Small intestine (tissue), 7 donors: Measurements from ENCODE around the gene TRIB2. TPM values are rescaled to one million over a fixed set of nuclear protein-coding genes. Genes with fewer than 3 reads are reported as not detected.

ENCODE experiments used
- DNase-seq, 2 donors: peaks; one replicate each; pipeline versions ENCODE4 v3.0.0 to v3.0.0-alpha.2; 2013
- FAIRE-seq: peaks from 2 replicates; lab custom pipeline; 2012; peaks lifted over from hg19 to GRCh38; lab: Jason Lieb, UNC
- H3K27ac ChIP-seq, 3 donors: one replicate each; pipeline ENCODE4 v1.5.1; 2013; ENCODE audit warnings: low read length in 2 of 3, mild to moderate bottlenecking in 2 of 3, control low read depth in 1 of 3, inconsistent platforms in 1 of 3, low read depth in 1 of 3, moderate library complexity in 1 of 3
- H3K27me3 ChIP-seq, 3 donors: one replicate each; pipeline ENCODE4 v1.6.1; 2013; ENCODE audit warnings: low read length in 3 of 3, inconsistent platforms in 1 of 3; ENCODE audit not compliant: control insufficient read depth in 3 of 3, insufficient read depth in 3 of 3
- H3K36me3 ChIP-seq, 3 donors: one replicate each; pipeline ENCODE4 v1.6.1; 2013; ENCODE audit warnings: low read length in 3 of 3, inconsistent platforms in 1 of 3, low read depth in 1 of 3, mild to moderate bottlenecking in 1 of 3, moderate library complexity in 1 of 3; ENCODE audit not compliant: control insufficient read depth in 3 of 3, insufficient read depth in 2 of 3
- H3K4me1 ChIP-seq, 3 donors: one replicate each; pipeline ENCODE4 v1.6.1; 2013; ENCODE audit warnings: low read length in 2 of 3, inconsistent platforms in 1 of 3, low read depth in 1 of 3, mild to moderate bottlenecking in 1 of 3, moderate library complexity in 1 of 3; ENCODE audit not compliant: control insufficient read depth in 3 of 3, insufficient read depth in 2 of 3
- H3K4me3 ChIP-seq, 3 donors: one replicate each; pipeline ENCODE4 v1.5.1; 2013; ENCODE audit warnings: low read length in 3 of 3, control low read depth in 1 of 3, inconsistent platforms in 1 of 3, low read depth in 1 of 3, mild to moderate bottlenecking in 1 of 3, moderate library complexity in 1 of 3
- H3K9me3 ChIP-seq, 2 donors: one replicate each; pipeline ENCODE4 v1.6.1; 2013; ENCODE audit warnings: low read depth in 1 of 2, low read length in 1 of 2; ENCODE audit not compliant: control insufficient read depth in 2 of 2, insufficient read depth in 1 of 2
- WGBS, 3 donors: extraction: QIAGEN DNeasy Blood & Tissue Kit; methylation state at CpG; one replicate each; pipeline ENCODE4 v1.1.7; 2013; 5-methylcytosine and 5-hydroxymethylcytosine counted together
- polyA plus RNA-seq, 4 donors: library from polyadenylated mRNA; stranded (reverse) in 3 of 4; unstranded in 1 of 4; fragments of 200-250 nt in 3 of 4; fragments of 120-200 nt in 1 of 4; gene quantifications; one replicate each; pipeline versions ENCODE4 v1.2.1 to v1.2.3, GENCODE V29; 2013
- donor health status: healthy with polysubstance abuse.
- donor health status: control.
- donor health status: control.
- donor health status: Bipolar disorder and iron deficiency.
- donor health status: healthy.

The TRIB2 gene
- polyA plus RNA-seq, 4 donors, result 7.3 to 20.1 (median 13.7) TPM

- FAIRE-seq (no peak), DNase-seq (no peak)
- H3K9me3 ChIP-seq, result no peaks in the 10 kb centered on the region
- peaks cover 0 to 10% (median under 1%) of the 10 kb centered on the region in 3 donors for H3K4me1 ChIP-seq
- no peak overlapping the region for H3K4me3 ChIP-seq
- WGBS, 3 donors, result 87 to 94% (median 91%) methylated on average over 8 of the region's 8 CpGs
- H3K27ac ChIP-seq, result no peak overlapping the region
- peaks cover 0 to 23% (median 0%) of the 10 kb centered on the region in 3 donors for H3K27me3 ChIP-seq
- H3K36me3 ChIP-seq, result no peaks in the 10 kb centered on the region
Measured at GRCh38 chr2:12712881-12713280, 3.9 kb upstream of the TRIB2 start.

- WGBS, 3 donors, result 74 to 75% (median 74%) methylated on average over 10 of the region's 10 CpGs
- peak overlapping the region in 1 of 3 donors; percentile 93 for H3K27ac ChIP-seq
- H3K4me1 ChIP-seq, result peaks cover 0 to 8% (median 6%) of the 10 kb centered on the region in 3 donors
- H3K4me3 ChIP-seq, result no peak overlapping the region
- H3K36me3 ChIP-seq, result no peaks in the 10 kb centered on the region
- H3K27me3 ChIP-seq, result peaks cover 0 to 40% (median 0%) of the 10 kb centered on the region in 3 donors
- H3K9me3 ChIP-seq, result no peaks in the 10 kb centered on the region
- DNase-seq (no peak), FAIRE-seq (no peak)
Measured at GRCh38 chr2:12714391-12715221, 2.1 kb upstream of the TRIB2 start.

GRCh38 chr2:12715258-12716031 is 1.3 kb upstream of the TRIB2 start:
- Histone ChIP-seq H3K4me1 (peaks cover 0 to 6% (median 5%) of the 10 kb centered on the region in 3 donors), H3K9me3 (no peaks in the 10 kb centered on the region), H3K27me3 (peaks cover 0 to 47% (median 0%) of the 10 kb centered on the region in 3 donors), H3K27ac (peak overlapping the region in 1 of 3 donors; percentile 93), H3K4me3 (no peak overlapping the region), H3K36me3 (no peaks in the 10 kb centered on the region)
- DNase-seq (no peak), FAIRE-seq (no peak)
- WGBS, 3 donors, result 24 to 36% (median 28%) methylated on average over 14 of the region's 14 CpGs

- 0 to 3% (median 0%) methylated on average over 3 of the region's 3 CpGs for WGBS, 3 donors
- H3K9me3 ChIP-seq, result no peaks in the 10 kb centered on the region
- no peak for FAIRE-seq
Measured at GRCh38 chr2:12716032-12716281, 779 bp upstream of the TRIB2 start.

GRCh38 chr2:12717191-12718014 is 667 bp downstream of the TRIB2 start:
- Histone ChIP-seq H3K36me3 (no peaks in the 10 kb centered on the region), H3K4me3 (peak overlapping the region; percentile 57 to 75 (median 59)), H3K27ac (peak overlapping the region; percentile 25 to 95 (median 68)), H3K27me3 (peaks cover 0 to 47% (median 0%) of the 10 kb centered on the region in 3 donors), H3K9me3 (no peaks in the 10 kb centered on the region), H3K4me1 (peaks cover 0 to 6% (median 6%) of the 10 kb centered on the region in 3 donors)
- no peak for FAIRE-seq
- peak; percentile 53 to 54 for DNase-seq
- WGBS, 3 donors, result 0 to 1% (median 0%) methylated on average over 74 of the region's 74 CpGs

More at GRCh38 chr2:12716032-12716281, 779 bp upstream of the TRIB2 start:
- peak; percentile 60 to 94 for DNase-seq
- Histone ChIP-seq H3K27ac (peak overlapping the region; percentile 63 to 93 (median 74)), H3K36me3 (no peaks in the 10 kb centered on the region), H3K4me3 (peak overlapping the region; percentile 51 to 59 (median 57)), H3K4me1 (peaks cover 0 to 6% (median 6%) of the 10 kb centered on the region in 3 donors), H3K27me3 (peaks cover 0 to 47% (median 0%) of the 10 kb centered on the region in 3 donors)

GRCh38 chr2:12718015-12718671 is 1.4 kb downstream of the TRIB2 start:
- DNase-seq (peak; percentile 42 to 48), FAIRE-seq (no peak)
- Histone ChIP-seq H3K27me3 (peaks cover 0 to 47% (median 0%) of the 10 kb centered on the region in 3 donors), H3K4me1 (peaks cover 0 to 6% (median 6%) of the 10 kb centered on the region in 3 donors), H3K36me3 (peaks cover 0 to under 1% (median 0%) of the 10 kb centered on the region in 3 donors), H3K27ac (peak overlapping the region; percentile 25 to 95 (median 68)), H3K9me3 (no peaks in the 10 kb centered on the region), H3K4me3 (peak overlapping the region; percentile 57 to 75 (median 59))
- WGBS, 3 donors, result 0 to 1% (median 1%) methylated on average over 50 of the region's 50 CpGs

- no peak for FAIRE-seq
- Histone ChIP-seq H3K36me3 (peaks cover 0 to 3% (median 2%) of the 10 kb centered on the region in 3 donors), H3K4me3 (peak overlapping the region; percentile 57 to 75 (median 59)), H3K27ac (peak overlapping the region; percentile 27 to 95 (median 68)), H3K9me3 (no peaks in the 10 kb centered on the region), H3K4me1 (peaks cover 0 to 6% (median 6%) of the 10 kb centered on the region in 3 donors), H3K27me3 (peaks cover 0 to 47% (median 0%) of the 10 kb centered on the region in 3 donors)
- DNase-seq, result peak in 1 of 2 donors; percentile 21
- 1 to 3% (median 1%) methylated on average over 30 to 33 of the region's 33 CpGs for WGBS, 3 donors
Measured at GRCh38 chr2:12718711-12719399, 2.1 kb downstream of the TRIB2 start.
